Ovary (tissue), 9 donors: ENCODE measurements around the gene COL4A5. TPM values are rescaled to one million over a fixed set of nuclear protein-coding genes. Genes with fewer than 3 reads are reported as not detected.

ENCODE experiments used
- DNase-seq, 5 donors: peaks; one replicate each; pipeline ENCODE4 v3.0.0-alpha.2; 2019 to 2020
- H3K27ac ChIP-seq, 2 donors: fragments of 200-600 bp; one replicate each; pipeline versions ENCODE4 v1.5.1 to v1.8.0; 2019 to 2022
- H3K27me3 ChIP-seq: fragments of 200-600 bp; one replicate; pipeline ENCODE4 v1.8.0; 2022
- H3K36me3 ChIP-seq: fragments of 200-600 bp; sonication (generic); one replicate; pipeline ENCODE4 v1.5.1; 2019
- H3K4me1 ChIP-seq: one replicate; pipeline ENCODE4 v1.8.1; 2013; ENCODE audit warnings: mild to moderate bottlenecking, moderate library complexity; ENCODE audit not compliant: insufficient read depth
- H3K4me3 ChIP-seq: fragments of 200-600 bp; sonication (generic); one replicate; pipeline ENCODE4 v1.5.1; 2017
- H3K9me3 ChIP-seq, 2 donors: fragments of 200-600 bp in 1 of 2; sonication (generic) in 1 of 2; one replicate each; pipeline versions ENCODE4 v1.5.1 to v1.8.1; 2013 to 2019; ENCODE audit warnings: mild to moderate bottlenecking in 1 of 2, moderate library complexity in 1 of 2
- CTCF ChIP-seq, 3 donors: fragments of 450-650 bp in 2 of 3; fragments of 200-600 bp in 1 of 3; IDR thresholded peaks; one replicate each; pipeline versions ENCODE4 v1.5.1 to v1.8.0; 2016 to 2022; ENCODE audit warnings: antibody characterized with exemption in 3 of 3, mild to moderate bottlenecking in 1 of 3
- EP300 ChIP-seq: sonication (generic); formaldehyde crosslinking; IDR thresholded peaks from one replicate; pipeline ENCODE4 v1.6.1; 2017; ENCODE audit warnings: antibody characterized with exemption
- POLR2A ChIP-seq: fragments of 450-650 bp; IDR thresholded peaks from one replicate; pipeline ENCODE4 v1.6.1; 2017; ENCODE audit warnings: antibody characterized with exemption, mild to moderate bottlenecking, moderate library complexity
- WGBS, 3 donors: extraction: QIAGEN DNeasy Blood & Tissue Kit in 1 of 3; methylation state at CpG; one replicate each; pipeline versions ENCODE4 v1.1.5 to v1.1.7; 2013 to 2017; 5-methylcytosine and 5-hydroxymethylcytosine counted together
- intact Hi-C, 4 donors: fragments of 100-400 bp; cut with DNase I; formaldehyde crosslinking; loops; one replicate each; pipeline versions ENCODE4 v1.11.0 to v1.15.1; 2022 to 2023
- polyA plus RNA-seq, 2 donors: library from polyadenylated mRNA; stranded (reverse); fragments of 200-250 nt in 1 of 2; fragments of 350-450 nt in 1 of 2; fragmentation: Illumina TruSeq in 1 of 2; extraction: RNeasy Lipid Tissue Mini Kit (QIAGEN cat#74804) in 1 of 2; gene quantifications; one replicate each; pipeline ENCODE4 v1.2.3, GENCODE V29; 2013 to 2014
- small RNA-seq: library from RNA; depleted of rRNA; stranded (forward); fragments of <200 nt; gene quantifications from one replicate; pipeline ENCODE3, GENCODE V24; 2016
- total RNA-seq, 7 donors: library from RNA; depleted of rRNA in 2 of 7; stranded (reverse); fragments of >200 nt in 2 of 7; fragmentation: NEBNext Ultra II Directional in 3 of 7; extraction: Animal tissue kit (Norgen Biotek cat#: 25700) in 3 of 7; gene quantifications; one replicate each; pipeline versions ENCODE4 v1.1.0 to v1.2.4, GENCODE V29; 2016 to 2023
- donor health status: DM: no; HTN: no; CAD: no; lungs with moderate emphysema.
- donor health status: DM: no; HTN: no; CAD: no.
- donor health status: Bipolar disorder and iron deficiency.
- donor health status: DM: yes; HTN: yes; CAD: no.
- donor health status: DM: no; HTN: no; CAD: no.
- donor health status: DM: yes; HTN: yes; CAD: no.

Gene COL4A5
- total and polyA plus RNA-seq, 9 donors = 10.2 to 75.9 (median 45.3) TPM

- Histone ChIP-seq H3K27me3 (no peaks in the 10 kb centered on the region), H3K27ac (no peak overlapping the region), H3K4me3 (no peak overlapping the region), H3K9me3 (no peaks in the 10 kb centered on the region), H3K36me3 (no peaks in the 10 kb centered on the region), H3K4me1 (no peaks in the 10 kb centered on the region)
- no peak for DNase-seq
- intact Hi-C loops = no loop called here
- WGBS, 3 donors = 40 to 52% (median 41%) methylated on average over 5 of the region's 5 CpGs
- TF ChIP-seq CTCF (IDR thresholded peaks at IDR 0.05) (no peak), POLR2A (no peak), EP300 (no peak)
Observed at GRCh38 chrX:108737754-108738153, 298.1 kb downstream of the COL4A5 start.

- Histone ChIP-seq H3K9me3 (no peaks in the 10 kb centered on the region), H3K27ac (no peak overlapping the region), H3K4me3 (no peak overlapping the region), H3K27me3 (no peaks in the 10 kb centered on the region), H3K4me1 (no peaks in the 10 kb centered on the region), H3K36me3 (no peaks in the 10 kb centered on the region)
- no peak for TF ChIP-seq POLR2A
- no peak for TF ChIP-seq EP300
- no peak for TF ChIP-seq CTCF (IDR thresholded peaks at IDR 0.05)
- intact Hi-C loops = no loop called here
- DNase-seq = no peak
- WGBS, 3 donors = 31 to 41% (median 38%) methylated on average over 1 of the region's 1 CpG
Observed at GRCh38 chrX:108740299-108740774, 300.7 kb downstream of the COL4A5 start.

Small RNAs within 50 kb of the gene (small RNA-seq; reads per million reads assigned to genes)
- gene RF00019 = not detected

Other genes with a start within 250 kb of the COL4A5 start
- 10 to 100 TPM in 6 of 7 donors, 1 to 10 TPM in 1; 4.5 to 32.1 (median 12.5) TPM for gene COL4A6, start 1.4 kb upstream of the COL4A5 start, total RNA-seq
- 10 to 100 TPM in 1 of 2 donors, 1 to 10 TPM in 1; 3.3 to 10.9 TPM for gene COL4A6, start 1.4 kb upstream of the COL4A5 start, polyA plus RNA-seq